SU-DHL-6 (cell line): Measurements from ENCODE around the gene PKHD1.

Experiments used
- H2AFZ ChIP-seq: fragments of 200-600 bp; sonication (generic); 2 replicates; pipeline ENCODE4 v1.6.1; 2014; ENCODE audit warnings: low read depth, mild to moderate bottlenecking, moderate library complexity, mixed read lengths, antibody characterized with exemption, low read length; ENCODE audit not compliant: severe bottlenecking
- H3F3A ChIP-seq: fragments of 200-600 bp; shearing (Covaris generic); 2 replicates; pipeline ENCODE4 v1.6.0; 2016; ENCODE audit warnings: antibody characterized with exemption, mild to moderate bottlenecking; ENCODE audit not compliant: insufficient read depth
- H3K27ac ChIP-seq: fragments of 200-600 bp; sonication (generic); 2 replicates; pipeline ENCODE4 v1.5.1; 2016; ENCODE audit warnings: low read depth, mild to moderate bottlenecking, low read length, moderate library complexity, mixed read lengths
- H3K27me3 ChIP-seq: fragments of 200-600 bp; sonication (generic), shearing (Covaris generic); 2 replicates; pipeline ENCODE4 v1.6.0; 2014; ENCODE audit warnings: mild to moderate bottlenecking, low read length
- H3K36me3 ChIP-seq: fragments of 200-600 bp; sonication (generic); 2 replicates; pipeline ENCODE4 v1.6.1; 2014; ENCODE audit warnings: mild to moderate bottlenecking, low read length, mixed read lengths
- H3K4me2 ChIP-seq: fragments of 300-600, 200-600 bp; shearing (Covaris generic), sonication (generic); 2 replicates; pipeline ENCODE4 v1.6.0; 2014; ENCODE audit warnings: low read length, low read depth, mild to moderate bottlenecking; ENCODE audit not compliant: poor library complexity, severe bottlenecking
- H3K4me3 ChIP-seq: fragments of 200-600 bp; sonication (generic); 2 replicates; pipeline ENCODE4 v1.5.1; 2014; ENCODE audit warnings: antibody characterized with exemption, low read length, mild to moderate bottlenecking, mixed read lengths; ENCODE audit not compliant: insufficient read depth, poor library complexity, severe bottlenecking
- H3K79me2 ChIP-seq: fragments of 200-600 bp; sonication (generic); 2 replicates; pipeline ENCODE4 v1.6.1; 2014; ENCODE audit warnings: mild to moderate bottlenecking, low read length, moderate library complexity; ENCODE audit not compliant: insufficient read depth
- H3K9ac ChIP-seq: fragments of 200-600 bp; sonication (generic); 2 replicates; pipeline ENCODE4 v1.7.0; 2014; ENCODE audit warnings: mild to moderate bottlenecking, low read length
- H3K9me2 ChIP-seq: fragments of 200-600 bp; sonication (generic); replicated peaks from 2 replicates; pipeline ENCODE4 v1.6.1; 2014; ENCODE audit warnings: low read length; ENCODE audit not compliant: insufficient read depth
- H3K9me3 ChIP-seq: fragments of 200-600 bp; sonication (generic); 2 replicates; pipeline ENCODE4 v1.6.1; 2014; ENCODE audit warnings: low read length, mixed read lengths; ENCODE audit not compliant: insufficient read depth
- H4K20me1 ChIP-seq: fragments of 200-600 bp; sonication (generic); 2 replicates; pipeline ENCODE4 v1.6.1; 2014; ENCODE audit warnings: low read depth, mild to moderate bottlenecking, antibody characterized with exemption, low read length, moderate library complexity, mixed read lengths
- CTCF ChIP-seq: fragments of 200-600 bp; sonication (generic); IDR thresholded peaks from one replicate; pipeline ENCODE4 v1.5.1; 2017; ENCODE audit warnings: antibody characterized with exemption, mild to moderate bottlenecking, low read length, moderate library complexity; ENCODE audit not compliant: insufficient read depth, poor library complexity, severe bottlenecking
- EZH2phosphoT487 ChIP-seq: fragments of 200-600 bp; sonication (generic), shearing (Covaris generic); conservative IDR thresholded peaks from 2 replicates; pipeline ENCODE4 v1.6.1; 2018; ENCODE audit warnings: mild to moderate bottlenecking, antibody characterized with exemption, low read length, moderate library complexity, mixed read lengths

The PKHD1 gene

GRCh38 chr6:51720327-51720726 is 367.1 kb downstream of the PKHD1 start:
- H3K9ac ChIP-seq: no peak overlapping the region
- no peak overlapping the region for H2AFZ ChIP-seq
- H3K9me3 ChIP-seq: no peaks in the 10 kb centered on the region
- no peak overlapping the region for H3K4me2 ChIP-seq
- H3K36me3 ChIP-seq: no peaks in the 10 kb centered on the region
- no peaks in the 10 kb centered on the region for H3K9me2 ChIP-seq
- H3K4me3 ChIP-seq: no peak overlapping the region
- H4K20me1 ChIP-seq: no peaks in the 10 kb centered on the region
- no peak overlapping the region for H3K27ac ChIP-seq
- no peaks in the 10 kb centered on the region for H3K27me3 ChIP-seq
- H3F3A ChIP-seq: no peaks in the 10 kb centered on the region
- TF ChIP-seq EZH2phosphoT487 (no peak), CTCF (no peak)
- no peaks in the 10 kb centered on the region for H3K79me2 ChIP-seq

GRCh38 chr6:51719297-51719696 is 368.1 kb downstream of the PKHD1 start:
- Histone ChIP-seq H3K9me3 (no peaks in the 10 kb centered on the region), H3K9me2 (no peaks in the 10 kb centered on the region), H3K9ac (no peak overlapping the region), H4K20me1 (no peaks in the 10 kb centered on the region), H3K36me3 (no peaks in the 10 kb centered on the region), H3K4me3 (no peak overlapping the region), H2AFZ (no peak overlapping the region), H3K27me3 (no peaks in the 10 kb centered on the region), H3K27ac (no peak overlapping the region), H3F3A (no peaks in the 10 kb centered on the region), H3K79me2 (no peaks in the 10 kb centered on the region), H3K4me2 (no peak overlapping the region)
- no peak for TF ChIP-seq EZH2phosphoT487
- TF ChIP-seq CTCF: no peak

DNA sequence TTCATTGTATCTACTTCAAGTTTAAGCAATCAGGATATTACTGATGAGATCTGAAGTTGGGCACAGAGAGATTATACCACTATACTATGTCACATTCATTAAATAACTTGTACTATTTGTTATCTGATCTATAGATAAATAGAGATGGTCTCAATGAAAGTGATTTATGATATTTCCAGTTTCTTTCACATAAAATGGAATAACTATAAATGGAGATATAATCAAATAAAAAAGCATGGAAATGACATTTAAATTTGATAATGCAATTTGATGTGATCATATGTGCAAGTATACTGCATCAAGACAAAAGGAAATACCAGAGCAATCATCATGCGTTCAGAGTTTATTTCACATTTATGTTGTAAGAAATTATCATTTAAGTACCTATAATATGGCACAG is 368.9 kb downstream of the PKHD1 start:
- Histone ChIP-seq H3K4me2 (no peak overlapping the region), H3K9me2 (no peaks in the 10 kb centered on the region), H3F3A (no peaks in the 10 kb centered on the region), H3K9ac (no peak overlapping the region), H3K79me2 (no peaks in the 10 kb centered on the region), H3K27me3 (no peaks in the 10 kb centered on the region), H3K36me3 (no peaks in the 10 kb centered on the region), H4K20me1 (no peaks in the 10 kb centered on the region), H2AFZ (no peak overlapping the region), H3K4me3 (no peak overlapping the region), H3K27ac (no peak overlapping the region), H3K9me3 (no peaks in the 10 kb centered on the region)
- TF ChIP-seq CTCF (no peak), EZH2phosphoT487 (no peak)

- Histone ChIP-seq H3F3A (no peaks in the 10 kb centered on the region), H3K27ac (no peak overlapping the region), H4K20me1 (no peaks in the 10 kb centered on the region), H3K9ac (no peak overlapping the region), H3K9me2 (no peaks in the 10 kb centered on the region), H3K4me3 (no peak overlapping the region), H3K9me3 (no peaks in the 10 kb centered on the region), H3K27me3 (no peaks in the 10 kb centered on the region), H3K36me3 (no peaks in the 10 kb centered on the region), H2AFZ (no peak overlapping the region), H3K79me2 (no peaks in the 10 kb centered on the region), H3K4me2 (no peak overlapping the region)
- TF ChIP-seq EZH2phosphoT487 (no peak), CTCF (no peak)
Measured at GRCh38 chr6:51717477-51717876, 369.9 kb downstream of the PKHD1 start.
